Caco-2 (cell line): Measurements from ENCODE around the gene WLS. TPM values are rescaled to one million over a fixed set of nuclear protein-coding genes. Genes with fewer than 3 reads are reported as not detected.

Source experiments
- BruUV-seq: library from RNA; stranded (reverse); fragments of 400-500 nt; replicated peaks from 2 replicates; lab custom pipeline; 2021; lab: Mats Ljungman, UMichigan
- CTCF ChIA-PET: fragments of 300-600 bp; sonication (Branson Sonifier 250); formaldehyde crosslinking; loops from one replicate; lab custom pipeline; 2022; ENCODE audit warnings: antibody characterized with exemption; lab: Charles Lee
- POLR2A ChIA-PET: fragments of 300-600 bp; sonication (Branson Sonifier 250); formaldehyde crosslinking; loops from one replicate; lab custom pipeline; 2022; ENCODE audit warnings: antibody characterized with exemption; lab: Charles Lee
- DNase-seq, 2 experiments: peaks; one replicate each; pipeline versions ENCODE4 v3.0.0 to v3.0.0-alpha.2; 2020 to 2022
- H3K27me3 ChIP-seq: replicated peaks from 2 replicates; pipeline ENCODE4 v1.6.0; 2011; ENCODE audit warnings: low read length; ENCODE audit not compliant: control insufficient read depth, insufficient read depth
- H3K36me3 ChIP-seq: 2 replicates; pipeline ENCODE4 v1.5.1; 2011; ENCODE audit warnings: low read length; ENCODE audit not compliant: control insufficient read depth, insufficient read depth
- H3K4me1 ChIP-seq: fragments of 250-450 bp; sonication (Bioruptor Pico); 2 replicates; pipeline ENCODE4 v1.5.1; 2020; ENCODE audit warnings: mild to moderate bottlenecking
- H3K4me3 ChIP-seq: 2 replicates; pipeline ENCODE4 v1.5.1; 2011; ENCODE audit warnings: low read depth, mild to moderate bottlenecking, control low read depth, low read length
- H3K9me3 ChIP-seq: fragments of 250-450 bp; sonication (Bioruptor Pico); 2 replicates; pipeline ENCODE4 v1.5.1; 2020; ENCODE audit warnings: mild to moderate bottlenecking, moderate library complexity
- H3K27ac Mint-ChIP-seq: one replicate; pipeline ENCODE4 v1.8.0; 2022; ENCODE audit warnings: mixed read lengths; ENCODE audit not compliant: unreplicated experiment
- H3K27me3 Mint-ChIP-seq: one replicate; pipeline ENCODE4 v1.8.0; 2022; ENCODE audit warnings: mixed read lengths; ENCODE audit not compliant: insufficient read depth, unreplicated experiment
- H3K36me3 Mint-ChIP-seq: one replicate; pipeline ENCODE4 v1.8.0; 2022; ENCODE audit warnings: mild to moderate bottlenecking, mixed read lengths; ENCODE audit not compliant: insufficient read depth, unreplicated experiment
- H3K4me1 Mint-ChIP-seq: one replicate; pipeline ENCODE4 v1.8.0; 2022; ENCODE audit warnings: low read depth, mixed read lengths; ENCODE audit not compliant: unreplicated experiment
- H3K4me3 Mint-ChIP-seq: one replicate; pipeline ENCODE4 v1.8.0; 2022; ENCODE audit warnings: mild to moderate bottlenecking, moderate library complexity, mixed read lengths; ENCODE audit not compliant: unreplicated experiment
- H3K9me3 Mint-ChIP-seq: one replicate; pipeline ENCODE4 v1.8.0; 2022; ENCODE audit warnings: mixed read lengths; ENCODE audit not compliant: unreplicated experiment
- CTCF ChIP-seq, 2 experiments: fragments of 200-600 bp in 1 of 2; IDR thresholded peaks; 1 replicate in 1 of 2; 2 replicates in 1 of 2; pipeline versions ENCODE4 v1.5.1 to v1.8.0; 2011 to 2022; ENCODE audit warnings: antibody characterized with exemption in 1 of 2, control low read depth in 1 of 2, inconsistent platforms in 1 of 2, low read depth in 1 of 2, low read length in 1 of 2, mild to moderate bottlenecking in 1 of 2, moderate library complexity in 1 of 2; ENCODE audit not compliant: insufficient read depth in 1 of 2, severe bottlenecking in 1 of 2, unreplicated experiment in 1 of 2
- intact Hi-C: fragments of 100-400 bp; cut with micrococcal nuclease; formaldehyde crosslinking; loops from one replicate; pipeline ENCODE4 v1.10.0; 2022; ENCODE audit not compliant: unreplicated experiment
- total RNA-seq: library from RNA; stranded (reverse); gene quantifications from 2 replicates; pipeline ENCODE4 v1.2.3, GENCODE V29; 2022

The WLS gene
- total RNA-seq, 1 experiment from 2014 or later, result 72.3 TPM

GRCh38 chr1:68147534-68148171, 84.7 kb downstream of the WLS start:
- H3K9me3 Mint-ChIP-seq, result no peaks in the 10 kb centered on the region
- H3K36me3 Mint-ChIP-seq, result peaks cover 13% of the 10 kb centered on the region
- TF ChIP-seq CTCF (IDR thresholded peaks at IDR 0.05; ENCODE audit: insufficient read depth in 1 of 2, low read depth in 1 of 2, low read length in 1 of 2, severe bottlenecking in 1 of 2, unreplicated experiment in 1 of 2), result no peak
- H3K4me3 ChIP-seq, result no peak overlapping the region
- H3K27me3 Mint-ChIP-seq, result no peaks in the 10 kb centered on the region
- peaks cover 18% of the 10 kb centered on the region for H3K4me1 ChIP-seq
- H3K27me3 ChIP-seq, result no peaks in the 10 kb centered on the region
- H3K4me3 Mint-ChIP-seq, result no peak overlapping the region
- no peaks in the 10 kb centered on the region; the same call in 1 of the 2 replicates for H3K36me3 ChIP-seq
- ChIA-PET POLR2A (no interaction called here), CTCF (no interaction called here)
- H3K9me3 ChIP-seq, result no peaks in the 10 kb centered on the region
- H3K27ac Mint-ChIP-seq, result no peak overlapping the region
- DNase-seq, result no peak
- H3K4me1 Mint-ChIP-seq, result peaks cover 11% of the 10 kb centered on the region
- BruUV-seq, result no TSS peak
- intact Hi-C loops, result no loop called here

- Histone ChIP-seq H3K36me3 (no peaks in the 10 kb centered on the region; the same call in 1 of the 2 replicates), H3K4me1 (peaks cover 18% of the 10 kb centered on the region), H3K9me3 (no peaks in the 10 kb centered on the region), H3K4me3 (no peak overlapping the region), H3K27me3 (no peaks in the 10 kb centered on the region)
- POLR2A ChIA-PET, result no interaction called here
- Mint-ChIP-seq H3K4me3 (peak overlapping the region; percentile 27), H3K27ac (peak overlapping the region; percentile 67), H3K9me3 (no peaks in the 10 kb centered on the region), H3K27me3 (no peaks in the 10 kb centered on the region), H3K4me1 (peaks cover 11% of the 10 kb centered on the region), H3K36me3 (peaks cover 19% of the 10 kb centered on the region)
- peak; percentile 52 to 57 for DNase-seq
- no TSS peak for BruUV-seq
- no peak for TF ChIP-seq CTCF (IDR thresholded peaks at IDR 0.05; ENCODE audit: insufficient read depth in 1 of 2, low read depth in 1 of 2, low read length in 1 of 2, severe bottlenecking in 1 of 2, unreplicated experiment in 1 of 2)
- intact Hi-C loops, result loop anchor here (1.0 to 2.0 kb wide), 2 partner anchors 17 to 25 kb away; no protein-coding TSS in a partner anchor
- CTCF ChIA-PET, result no interaction called here
Measured at GRCh38 chr1:68145418-68146126, 86.8 kb downstream of the WLS start.

GRCh38 chr1:68144856-68145255, 87.5 kb downstream of the WLS start:
- no peaks in the 10 kb centered on the region for H3K27me3 ChIP-seq
- peaks cover 11% of the 10 kb centered on the region for H3K4me1 Mint-ChIP-seq
- no peak for DNase-seq
- no peak overlapping the region for H3K4me3 ChIP-seq
- no peaks in the 10 kb centered on the region for H3K27me3 Mint-ChIP-seq
- H3K9me3 ChIP-seq, result no peaks in the 10 kb centered on the region
- intact Hi-C loops, result loop anchor here (1.0 to 2.0 kb wide), 2 partner anchors 16 to 25 kb away; no protein-coding TSS in a partner anchor
- no peak overlapping the region for H3K4me3 Mint-ChIP-seq
- BruUV-seq, result no TSS peak
- H3K4me1 ChIP-seq, result peaks cover 18% of the 10 kb centered on the region
- ChIA-PET CTCF (no interaction called here), POLR2A (no interaction called here)
- H3K27ac Mint-ChIP-seq, result peak overlapping the region; percentile 67
- H3K9me3 Mint-ChIP-seq, result no peaks in the 10 kb centered on the region
- no peaks in the 10 kb centered on the region; the same call in 1 of the 2 replicates for H3K36me3 ChIP-seq
- TF ChIP-seq CTCF (IDR thresholded peaks at IDR 0.05; ENCODE audit: insufficient read depth in 1 of 2, low read depth in 1 of 2, low read length in 1 of 2, severe bottlenecking in 1 of 2, unreplicated experiment in 1 of 2), result no peak
- H3K36me3 Mint-ChIP-seq, result peaks cover 19% of the 10 kb centered on the region
